Right atrium auricular region (tissue), 2 donors: ENCODE data around the gene C2orf76. TPM values are rescaled to one million over a fixed set of nuclear protein-coding genes. Genes with fewer than 3 reads are reported as not detected.
A peak's percentile ranks its signal among the peaks of the same experiment; 100 is the strongest.

Experiments
- DNase-seq: peaks from one replicate; pipeline ENCODE4 v3.0.0-alpha.2; 2019; ENCODE audit warnings: low spot score
- H3K27ac ChIP-seq, 2 donors: fragments of 200-600 bp; sonication (generic); 1 replicate in 1 of 2; 2 replicates in 1 of 2; pipeline ENCODE4 v1.5.1; 2016 to 2019
- H3K27me3 ChIP-seq, 2 donors: fragments of 200-600 bp; sonication (generic); one replicate each; pipeline versions ENCODE4 v1.5.1 to v1.6.0; 2017 to 2019
- H3K36me3 ChIP-seq: fragments of 200-600 bp; sonication (generic); one replicate; pipeline ENCODE4 v1.5.1; 2016
- H3K4me1 ChIP-seq, 2 donors: fragments of 200-600 bp; sonication (generic); one replicate each; pipeline versions ENCODE4 v1.5.1 to v1.6.0; 2017 to 2019
- H3K4me3 ChIP-seq, 2 donors: fragments of 200-600 bp; sonication (generic); 1 replicate in 1 of 2; 2 replicates in 1 of 2; pipeline ENCODE4 v1.5.1; 2017 to 2019; ENCODE audit warnings: mild to moderate bottlenecking in 1 of 2, moderate library complexity in 1 of 2
- H3K9me3 ChIP-seq, 2 donors: fragments of 200-600 bp; sonication (generic); one replicate each; pipeline ENCODE4 v1.5.1; 2019
- CTCF ChIP-seq, 2 donors: fragments of 200-600 bp; sonication (generic); IDR thresholded peaks; one replicate each; pipeline ENCODE4 v1.5.1; 2019; ENCODE audit warnings: antibody characterized with exemption in 2 of 2
- total RNA-seq, 2 donors: library from RNA; depleted of rRNA; stranded (reverse); fragments of >200 nt; gene quantifications; one replicate each; pipeline ENCODE4 v1.1.0, GENCODE V29; 2016

C2orf76 gene
- total RNA-seq, 2 donors from 2014 or later = 8.1 to 11.1 TPM

DNA sequence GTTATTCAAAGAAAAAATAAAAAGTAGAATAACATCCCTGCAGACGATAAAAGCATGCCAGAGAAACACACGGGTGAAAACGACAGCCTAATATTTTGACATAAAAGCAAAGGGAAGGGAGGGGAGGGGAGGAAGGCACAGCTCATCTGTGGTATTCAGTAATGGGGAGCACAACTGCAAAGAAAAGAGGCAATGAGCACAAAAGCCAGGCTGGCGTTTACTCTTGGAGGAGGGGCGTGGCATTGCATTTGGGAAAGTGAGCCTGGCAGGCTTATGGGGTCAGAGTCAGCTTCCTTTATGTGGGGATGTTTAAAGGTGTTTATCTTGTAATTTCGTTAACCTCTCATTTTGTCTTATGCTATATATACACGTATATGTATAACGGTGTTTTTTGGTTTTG lies 89.8 kb downstream of the C2orf76 start:
- Histone ChIP-seq H3K9me3 (no peaks in the 10 kb centered on the region), H3K27me3 (no peaks in the 10 kb centered on the region), H3K4me1 (no peaks in the 10 kb centered on the region), H3K27ac (no peak overlapping the region), H3K4me3 (no peak overlapping the region), H3K36me3 (no peaks in the 10 kb centered on the region)
- no peak for DNase-seq
- TF ChIP-seq CTCF (IDR thresholded peaks at IDR 0.05) = no peak

- H3K4me3 ChIP-seq = no peak overlapping the region
- no peak for TF ChIP-seq CTCF (IDR thresholded peaks at IDR 0.05)
- no peak overlapping the region for H3K27ac ChIP-seq
- no peaks in the 10 kb centered on the region for H3K27me3 ChIP-seq
- H3K36me3 ChIP-seq = no peaks in the 10 kb centered on the region
- no peak for DNase-seq
- H3K4me1 ChIP-seq = no peaks in the 10 kb centered on the region
- H3K9me3 ChIP-seq = no peaks in the 10 kb centered on the region
Observed at GRCh38 chr2:119267604-119268003, 99.0 kb downstream of the C2orf76 start.

DNA sequence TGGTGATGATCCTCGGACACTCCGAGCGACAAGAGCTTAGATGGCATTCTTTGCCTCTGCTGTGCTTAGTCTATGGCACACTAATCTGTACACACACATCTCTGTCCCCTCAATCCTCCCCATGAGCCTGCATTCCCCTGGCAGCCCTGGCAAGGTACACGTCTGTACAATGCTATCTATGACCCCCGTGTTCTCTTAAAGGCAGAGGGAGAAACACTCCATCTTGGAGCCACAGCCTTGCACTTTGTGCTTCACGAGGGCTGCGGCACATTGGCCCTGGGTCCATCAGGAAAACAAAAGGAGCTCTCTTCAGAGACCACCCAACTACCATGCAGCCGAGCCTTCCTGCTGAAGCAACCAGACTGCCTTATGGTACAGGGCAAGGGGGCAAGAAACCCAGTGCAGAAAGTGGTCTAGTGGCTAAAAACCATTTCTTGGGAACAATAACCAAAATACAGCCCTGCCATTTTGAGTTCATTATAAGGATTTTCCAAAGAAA lies 100.5 kb downstream of the C2orf76 start:
- no peak for DNase-seq
- H3K4me3 ChIP-seq = no peak overlapping the region
- H3K36me3 ChIP-seq = no peaks in the 10 kb centered on the region
- no peaks in the 10 kb centered on the region for H3K27me3 ChIP-seq
- H3K9me3 ChIP-seq = no peaks in the 10 kb centered on the region
- no peak for TF ChIP-seq CTCF (IDR thresholded peaks at IDR 0.05)
- H3K27ac ChIP-seq = no peak overlapping the region
- no peaks in the 10 kb centered on the region for H3K4me1 ChIP-seq

- no peak for TF ChIP-seq CTCF (IDR thresholded peaks at IDR 0.05)
- Histone ChIP-seq H3K9me3 (no peaks in the 10 kb centered on the region), H3K36me3 (no peaks in the 10 kb centered on the region), H3K27me3 (no peaks in the 10 kb centered on the region), H3K27ac (no peak overlapping the region), H3K4me1 (no peaks in the 10 kb centered on the region), H3K4me3 (no peak overlapping the region)
- DNase-seq = no peak
Observed at GRCh38 chr2:119265693-119266066, 101.0 kb downstream of the C2orf76 start.

DNA sequence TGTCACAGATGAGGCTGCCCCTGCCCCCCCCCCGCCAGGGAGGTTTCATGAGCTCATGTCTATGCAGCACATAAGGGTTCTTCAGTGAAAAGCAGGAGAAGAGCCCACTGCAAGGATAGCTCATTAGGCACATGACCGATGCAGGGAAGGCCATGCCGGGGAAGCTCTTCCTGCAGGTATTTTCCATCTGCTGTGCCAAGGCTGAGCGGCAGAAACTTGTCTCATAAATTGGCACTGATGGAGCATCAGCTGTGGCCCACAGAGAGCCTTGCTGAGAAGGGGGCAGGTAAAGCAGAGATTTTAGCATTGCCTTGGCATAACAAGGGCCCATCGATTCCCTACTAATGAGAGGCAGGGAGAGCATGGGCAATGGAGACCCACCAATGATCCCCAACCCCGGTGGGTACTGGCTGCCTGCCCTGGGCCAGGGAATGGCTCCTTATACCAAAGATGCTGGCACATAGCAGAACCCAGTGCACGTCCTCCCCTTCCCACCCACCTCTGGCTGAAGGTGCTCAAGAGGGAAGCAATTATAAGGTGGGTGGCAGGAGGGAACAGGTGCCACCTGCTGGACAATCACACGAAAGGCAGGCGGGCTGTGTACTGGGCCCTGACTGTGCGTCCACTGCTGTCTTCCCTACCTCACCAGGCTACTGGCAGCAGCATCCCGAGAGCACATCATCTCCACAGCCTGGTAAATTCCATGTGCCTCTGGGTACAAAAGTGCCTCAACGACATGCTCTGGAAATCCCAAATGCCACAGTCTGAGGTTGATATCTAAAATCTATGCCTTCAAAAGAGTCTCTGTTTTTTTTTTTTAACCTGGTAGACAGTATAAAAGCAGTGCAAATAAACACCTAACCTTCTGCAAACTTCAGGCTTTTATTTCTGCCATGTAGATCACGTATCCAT lies 101.6 kb downstream of the C2orf76 start:
- no peak overlapping the region for H3K27ac ChIP-seq
- no peaks in the 10 kb centered on the region for H3K27me3 ChIP-seq
- H3K9me3 ChIP-seq = no peaks in the 10 kb centered on the region
- no peaks in the 10 kb centered on the region for H3K36me3 ChIP-seq
- no peak overlapping the region for H3K4me3 ChIP-seq
- DNase-seq = no peak
- TF ChIP-seq CTCF (IDR thresholded peaks at IDR 0.05) = peak; percentile 47 to 82
- no peaks in the 10 kb centered on the region for H3K4me1 ChIP-seq
